HG02798 (cell line): Measurements from ENCODE around the gene SLC30A7.
A peak's percentile ranks its signal among the peaks of the same experiment; 100 is the strongest.
"Not testable (repeated sequence)": the region's sequence is repeated elsewhere in the genome, so short reads cannot be mapped to it uniquely, and the experiment has no call there.

ENCODE experiments used
- ATAC-seq: cut with Tn5 transposase; IDR thresholded peaks from one replicate; pipeline ENCODE4 v1.9.1; 2021; ENCODE audit warnings: mild to moderate bottlenecking; ENCODE audit not compliant: unreplicated experiment, poor library complexity

The SLC30A7 gene

DNA sequence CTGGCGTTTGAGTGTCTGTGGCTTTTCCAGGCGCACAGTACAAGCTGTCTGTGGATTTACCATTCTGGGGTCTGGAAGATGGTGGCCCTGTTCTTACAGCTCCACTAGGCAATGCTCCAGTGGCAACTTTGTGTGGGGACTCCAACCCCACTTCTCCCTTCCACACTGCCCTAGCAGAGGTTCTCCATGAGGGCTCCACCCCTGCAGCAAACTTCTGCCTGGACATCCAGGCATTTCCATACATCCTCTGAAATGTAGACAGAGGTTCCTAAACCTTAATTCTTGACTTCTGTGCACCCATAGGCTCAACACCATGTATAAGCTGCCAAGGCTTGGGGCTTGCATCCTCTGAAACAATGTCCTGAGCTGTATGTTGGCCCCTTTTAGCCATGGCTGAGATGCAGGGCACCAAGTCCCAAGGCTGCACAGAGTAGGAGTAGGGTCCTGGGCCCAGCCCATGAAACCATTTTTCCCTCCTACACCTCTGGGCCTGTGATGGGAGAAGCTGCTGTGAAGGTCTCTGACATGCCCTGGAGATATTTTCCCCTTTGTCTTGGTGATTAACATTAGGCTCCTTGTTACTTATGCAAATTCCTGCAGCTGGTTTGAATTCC lies 5.9 kb upstream of the SLC30A7 start:
- not testable (repeated sequence) for ATAC-seq

DNA sequence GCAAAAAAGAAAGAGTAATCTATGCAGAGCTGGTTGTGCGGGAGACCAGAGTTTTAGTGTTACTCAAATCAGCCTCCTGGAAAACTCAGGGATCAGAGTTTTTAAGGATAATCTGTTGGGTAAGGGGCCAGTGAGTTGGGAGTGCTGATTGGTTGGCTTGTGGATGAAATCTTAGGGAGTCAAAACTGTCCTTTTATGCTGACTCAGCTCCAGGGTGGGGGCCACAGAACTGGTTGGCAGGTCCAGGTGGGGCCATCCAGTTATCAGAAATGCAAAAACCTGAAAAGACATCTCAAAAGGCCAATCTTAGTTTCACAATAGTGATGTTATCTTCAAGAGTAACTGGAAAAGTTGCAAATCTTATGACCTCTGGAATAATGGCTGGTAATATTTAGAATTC lies 4.5 kb upstream of the SLC30A7 start:
- no peak for ATAC-seq

DNA sequence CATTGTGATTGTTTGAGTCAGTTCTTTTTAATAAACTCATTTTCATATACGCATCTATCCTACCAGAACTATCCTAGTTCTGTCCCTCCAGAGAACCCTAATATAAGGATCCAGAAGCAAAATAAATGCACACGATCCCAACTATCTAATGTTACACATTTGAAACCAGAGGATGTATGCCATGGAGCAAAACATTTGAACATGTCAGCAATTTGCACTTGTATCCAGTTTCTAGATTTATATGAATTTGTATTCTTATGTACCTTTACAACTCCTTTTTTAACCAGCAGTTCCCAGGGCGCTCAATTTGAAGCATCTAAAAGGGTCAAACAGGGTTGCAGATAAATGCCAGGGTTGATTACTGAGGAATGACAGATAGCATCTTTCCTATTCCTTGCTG lies 3.3 kb upstream of the SLC30A7 start:
- no peak for ATAC-seq

DNA sequence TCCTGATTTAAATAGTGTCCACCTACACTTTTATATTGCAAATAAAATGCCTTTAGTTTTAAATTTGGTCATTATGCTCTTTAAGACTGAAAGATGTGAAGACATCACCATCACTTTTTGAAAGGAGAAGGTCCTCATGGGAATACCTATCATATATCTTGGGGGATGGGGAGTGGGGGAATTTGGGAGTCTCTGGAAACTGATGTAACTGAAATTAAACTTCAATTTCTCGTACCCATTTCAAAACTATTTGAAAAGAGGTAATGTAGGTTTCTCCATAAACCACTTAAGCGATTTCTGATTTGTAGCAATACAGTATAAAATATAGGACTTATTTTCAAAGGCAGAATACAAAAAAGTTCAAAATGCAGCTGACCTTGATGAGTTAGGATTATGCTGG lies 2.2 kb upstream of the SLC30A7 start:
- no peak for ATAC-seq

DNA sequence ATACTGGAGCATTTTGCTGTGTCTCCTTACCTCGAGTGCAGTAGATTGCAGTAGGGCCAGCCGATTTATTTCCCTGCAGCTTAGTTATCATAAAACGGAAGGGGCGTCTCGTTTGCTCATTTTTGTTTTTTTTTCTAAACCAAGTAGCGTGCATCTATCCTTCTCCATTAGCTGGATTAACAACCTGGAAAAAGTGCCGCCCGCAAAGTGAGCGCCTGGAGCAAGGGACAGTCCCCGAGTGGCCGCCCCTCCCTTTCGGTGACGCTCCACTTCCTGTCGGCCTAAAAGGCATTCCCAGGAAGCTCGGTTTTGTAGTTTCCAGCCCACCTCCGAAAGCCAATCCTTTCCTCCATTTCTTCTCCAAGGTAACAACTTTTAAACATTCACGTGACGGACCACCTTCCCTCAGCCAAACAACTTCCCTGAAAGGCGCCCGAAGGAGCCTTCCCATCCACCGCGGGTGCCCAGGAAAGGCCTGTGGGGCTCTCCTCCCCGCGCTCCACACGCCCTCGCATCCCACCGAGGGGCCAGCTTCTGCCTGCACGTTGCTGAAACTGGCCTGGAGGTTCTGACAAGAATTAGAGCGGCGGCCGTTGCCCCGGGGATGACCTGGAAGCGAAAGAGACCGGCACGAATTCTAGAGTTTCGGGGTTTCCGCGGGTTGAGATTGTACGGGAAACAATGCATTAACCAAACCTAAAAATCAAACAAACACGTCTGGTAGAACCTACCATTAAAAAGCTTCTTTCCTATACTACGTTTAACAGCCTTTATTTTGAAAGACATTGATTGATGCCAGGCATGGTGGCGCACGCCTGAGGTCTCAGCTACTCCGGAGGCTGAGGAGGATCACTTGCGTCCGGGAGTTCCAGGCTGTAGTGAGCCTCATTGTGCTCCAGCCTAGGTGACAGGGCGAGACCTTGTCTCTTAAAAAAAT lies 1.0 kb upstream of the SLC30A7 start, which contains the start of gene EXTL2:
TSS of gene EXTL2 (minus strand) at position 240 of the 937 bp plus-strand sequence. CDS start 6,085 bp downstream, outside the sequence.
- peak; percentile 45 for ATAC-seq

DNA sequence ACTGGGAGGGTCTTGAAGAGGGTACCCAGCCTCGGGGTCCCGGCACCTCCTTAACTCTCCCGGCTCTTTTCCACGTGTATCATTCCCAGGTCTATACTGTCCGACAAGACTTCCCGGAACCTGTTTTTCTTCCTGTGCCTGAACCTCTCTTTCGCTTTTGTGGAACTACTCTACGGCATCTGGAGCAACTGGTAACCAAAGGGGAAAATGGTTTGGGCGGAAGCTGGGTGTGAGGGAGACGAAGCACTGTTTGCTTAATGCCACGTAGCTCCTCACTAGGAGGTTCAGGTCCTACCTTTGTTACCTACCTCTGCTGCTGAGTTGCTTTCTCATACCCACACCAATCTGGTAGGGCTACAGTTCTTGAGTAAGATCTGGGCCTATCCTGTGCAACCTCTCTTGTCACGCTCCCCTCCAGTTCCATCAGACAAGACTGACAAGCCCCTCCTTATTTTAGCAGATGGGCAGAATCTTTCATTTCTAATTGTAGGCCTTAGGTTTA lies 642 bp downstream of the SLC30A7 start:
- peak; percentile 47 for ATAC-seq

DNA sequence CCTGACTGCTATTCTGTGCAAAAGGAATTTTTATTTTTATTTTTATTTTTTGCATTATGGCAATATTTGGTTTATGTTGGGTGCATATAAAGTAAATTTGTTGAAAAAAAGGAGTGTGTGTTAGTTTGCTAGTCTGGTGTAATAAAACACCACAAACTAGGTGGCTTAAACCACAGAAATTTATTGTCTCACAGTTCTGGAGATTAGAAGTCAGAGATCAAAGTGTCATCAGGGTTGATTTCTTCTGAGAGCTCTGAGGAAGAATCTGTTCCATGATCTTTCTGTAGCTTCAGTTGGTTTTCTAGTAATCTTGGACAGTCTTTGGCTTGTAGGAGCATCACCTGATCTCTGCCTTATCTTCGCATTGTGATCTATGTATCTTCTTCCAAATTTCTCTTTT lies 6.5 kb downstream of the SLC30A7 start:
- no peak for ATAC-seq

DNA sequence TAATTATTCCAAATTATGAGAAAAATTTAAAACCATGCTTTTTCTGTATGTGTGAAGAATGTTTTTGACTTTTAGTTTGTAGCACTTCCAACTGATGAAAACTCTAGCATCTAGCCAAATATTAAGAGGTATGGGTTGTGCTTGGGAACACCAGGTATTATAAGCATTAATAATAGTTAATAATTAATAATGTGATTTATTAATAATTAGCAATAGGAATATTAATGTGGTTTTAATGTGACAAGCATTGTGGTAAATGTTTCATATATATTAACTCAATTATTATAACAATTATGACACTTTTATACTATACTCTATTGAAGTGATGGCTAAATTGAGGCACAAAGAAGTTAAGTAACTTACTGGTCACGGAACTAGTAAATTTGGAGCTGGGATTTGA lies 7.9 kb downstream of the SLC30A7 start:
- no peak for ATAC-seq

DNA sequence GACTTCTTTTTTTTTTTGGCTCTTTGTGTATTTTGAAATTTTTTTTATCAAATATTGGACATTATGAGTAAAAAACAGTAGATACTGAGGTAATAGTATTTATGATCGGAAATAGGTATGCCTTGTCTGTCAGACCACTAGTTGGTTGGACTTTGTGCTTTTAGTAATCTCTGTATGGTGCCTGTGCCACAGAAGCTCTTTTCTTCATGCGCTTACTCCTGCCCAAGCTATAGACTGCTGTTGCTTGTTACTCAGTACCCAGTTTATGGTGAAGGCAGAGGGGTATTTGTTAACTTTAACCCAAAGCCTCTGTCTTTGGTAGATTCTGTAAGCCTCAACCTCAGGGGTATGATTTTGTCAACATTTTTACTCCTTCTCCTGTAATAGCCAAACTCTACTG lies 8.6 kb downstream of the SLC30A7 start:
- no peak for ATAC-seq

DNA sequence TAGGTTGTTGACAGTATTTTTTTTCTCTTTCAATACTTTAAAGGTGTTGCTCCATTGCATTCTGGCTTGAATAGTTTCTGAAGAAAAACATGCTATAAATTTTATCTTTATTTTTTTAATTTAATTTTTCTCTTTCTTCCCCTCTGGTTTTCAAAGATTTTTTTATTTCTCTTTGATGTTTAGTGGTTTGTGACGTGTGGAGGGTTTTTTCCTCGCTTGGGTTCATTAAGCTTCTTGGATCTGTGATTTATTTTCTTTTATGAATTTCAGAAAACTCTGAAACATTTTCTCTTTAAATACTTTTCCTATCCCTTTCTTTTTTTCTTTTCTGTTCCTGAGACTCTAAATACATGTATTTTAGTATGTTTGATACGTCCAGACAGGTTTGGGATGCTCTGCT lies 9.3 kb downstream of the SLC30A7 start:
- no peak for ATAC-seq

DNA sequence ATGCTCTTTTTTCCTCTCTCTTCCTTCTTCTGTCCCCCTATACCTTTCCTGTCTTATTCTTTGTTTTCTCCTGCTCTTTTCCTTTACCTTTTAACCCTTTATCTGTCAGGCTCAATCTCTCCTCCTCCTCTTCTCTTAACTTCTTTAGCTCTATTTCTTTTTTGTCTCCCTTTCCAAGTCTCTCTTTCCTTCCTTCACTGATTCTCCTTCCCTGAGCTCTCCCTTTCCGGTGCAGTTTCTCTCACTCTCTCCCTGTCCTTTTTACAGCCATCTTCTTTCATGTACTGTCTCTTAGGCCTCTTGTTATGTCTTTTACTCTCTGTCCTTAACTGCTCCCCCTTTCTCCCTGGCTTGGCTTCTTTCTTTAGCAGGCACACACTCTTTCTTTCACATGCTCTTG lies 12.0 kb downstream of the SLC30A7 start:
- ATAC-seq: no peak

DNA sequence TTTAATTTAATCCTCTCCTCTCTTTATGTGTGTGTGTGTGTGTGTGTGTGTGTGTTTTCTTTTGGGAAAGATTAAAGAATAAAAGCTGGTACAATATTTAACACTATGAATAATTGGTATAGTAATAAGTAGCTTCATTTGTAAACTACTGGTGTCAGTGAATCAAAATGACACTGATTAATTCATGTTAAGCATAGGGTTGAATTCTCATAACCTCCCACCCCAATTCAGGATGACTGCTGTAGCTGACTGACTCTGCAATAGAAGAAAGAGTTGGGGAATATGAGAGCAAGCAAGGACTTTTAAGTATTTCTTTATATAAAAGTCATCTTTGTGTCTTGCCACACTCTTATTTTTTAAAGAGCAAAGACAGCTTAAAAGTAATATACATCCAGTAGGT lies 13.1 kb downstream of the SLC30A7 start:
- no peak for ATAC-seq

DNA sequence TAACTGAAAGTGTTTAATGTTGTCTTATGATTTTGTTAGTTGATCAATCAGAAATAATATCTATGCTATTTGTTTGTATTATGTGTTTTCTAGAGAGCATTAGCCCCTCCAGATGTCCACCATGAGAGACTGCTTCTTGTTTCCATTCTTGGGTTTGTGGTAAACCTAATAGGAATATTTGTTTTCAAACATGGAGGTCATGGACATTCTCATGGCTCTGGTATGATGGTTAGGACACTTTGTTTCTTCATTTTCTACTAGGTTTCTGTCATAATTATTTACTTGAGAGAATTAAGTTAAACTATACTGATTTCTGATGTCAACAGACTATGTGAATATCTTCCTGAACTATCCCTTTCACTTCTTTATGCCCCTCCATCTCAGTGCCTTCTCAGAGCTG lies 16.1 kb downstream of the SLC30A7 start:
- ATAC-seq: no peak

DNA sequence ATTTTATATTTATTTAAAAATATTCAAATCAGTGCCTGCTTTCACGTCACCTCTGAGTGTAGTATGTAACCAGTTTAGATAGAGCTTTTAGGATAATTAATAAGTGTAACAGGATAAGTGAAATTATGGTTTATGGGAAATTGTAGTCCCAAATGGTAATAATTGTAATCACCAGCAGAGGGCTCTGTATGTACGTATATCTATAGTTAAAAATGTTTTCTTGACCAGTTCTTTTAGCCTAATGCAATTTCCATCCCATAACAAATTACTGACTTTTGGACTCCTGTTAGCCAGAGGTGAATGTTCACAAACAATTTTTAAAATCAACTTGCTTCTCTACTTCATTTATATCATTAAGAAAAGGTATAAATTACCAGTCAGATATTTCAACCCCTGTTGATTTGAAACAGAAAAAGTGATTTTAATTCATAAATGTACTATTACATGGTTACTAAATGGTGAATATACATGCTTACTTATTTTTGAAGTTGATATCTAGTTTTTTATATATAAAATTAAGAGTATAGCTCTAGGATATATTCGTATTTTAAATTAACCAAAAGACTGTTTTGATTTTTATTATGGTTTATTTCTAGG lies 25.3 kb downstream of the SLC30A7 start:
- ATAC-seq: no peak

DNA sequence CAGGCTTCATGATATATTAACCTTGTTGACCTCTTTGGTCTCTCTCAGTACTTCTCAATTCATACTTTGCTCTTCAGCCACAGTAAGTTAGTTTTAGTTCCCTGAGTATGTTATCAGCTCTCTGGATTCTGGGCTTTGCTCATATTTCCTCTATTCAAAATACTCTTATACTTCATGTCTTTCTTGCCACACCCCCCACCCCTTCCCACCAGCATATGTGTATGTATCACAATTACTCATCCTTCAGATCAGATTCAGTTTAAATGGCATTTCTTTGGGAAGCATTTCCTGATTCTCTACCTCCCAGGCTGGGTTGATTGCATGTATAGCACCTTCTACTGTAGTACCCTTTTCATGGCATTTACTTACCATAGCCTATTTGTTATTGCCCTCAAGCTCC lies 28.3 kb downstream of the SLC30A7 start:
- no peak for ATAC-seq

DNA sequence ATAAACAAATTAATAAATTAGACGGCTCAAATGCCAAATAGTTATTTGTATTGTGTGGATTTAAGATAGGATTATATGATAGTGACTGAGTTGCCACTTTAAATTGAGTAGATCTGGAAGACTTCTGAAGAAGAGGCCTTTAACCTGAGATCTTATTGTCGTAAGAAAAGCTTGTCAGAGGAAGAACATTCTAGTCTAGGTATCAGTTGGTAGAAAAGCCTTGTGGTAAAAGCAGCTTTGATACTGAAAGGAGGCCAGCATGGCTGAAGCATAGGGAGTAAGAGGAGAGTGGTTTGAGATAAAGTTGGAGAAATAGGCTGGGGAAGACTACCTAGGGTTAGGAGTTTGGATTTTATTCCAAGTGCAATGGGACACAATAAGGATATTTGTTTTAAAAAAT lies 29.1 kb downstream of the SLC30A7 start:
- no peak for ATAC-seq

DNA sequence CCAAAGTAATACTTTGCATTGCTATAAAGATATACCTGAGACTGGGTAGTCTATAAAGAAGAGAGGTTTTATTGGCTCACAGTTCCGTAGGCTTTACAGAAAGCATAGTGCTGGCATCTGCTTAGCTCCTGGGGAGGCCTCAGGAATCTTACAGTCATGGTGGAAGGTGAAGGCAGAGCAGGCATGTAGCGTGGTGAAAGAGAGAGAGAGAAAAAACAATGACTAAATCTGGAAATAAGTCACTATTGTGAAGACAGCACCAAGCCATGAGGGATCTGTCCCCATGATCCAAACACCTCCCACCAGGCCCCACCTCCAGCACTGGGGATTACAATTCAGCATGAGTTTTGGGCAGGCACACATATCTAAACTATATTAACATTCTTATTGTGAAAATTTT lies 30.4 kb downstream of the SLC30A7 start:
- no peak for ATAC-seq

DNA sequence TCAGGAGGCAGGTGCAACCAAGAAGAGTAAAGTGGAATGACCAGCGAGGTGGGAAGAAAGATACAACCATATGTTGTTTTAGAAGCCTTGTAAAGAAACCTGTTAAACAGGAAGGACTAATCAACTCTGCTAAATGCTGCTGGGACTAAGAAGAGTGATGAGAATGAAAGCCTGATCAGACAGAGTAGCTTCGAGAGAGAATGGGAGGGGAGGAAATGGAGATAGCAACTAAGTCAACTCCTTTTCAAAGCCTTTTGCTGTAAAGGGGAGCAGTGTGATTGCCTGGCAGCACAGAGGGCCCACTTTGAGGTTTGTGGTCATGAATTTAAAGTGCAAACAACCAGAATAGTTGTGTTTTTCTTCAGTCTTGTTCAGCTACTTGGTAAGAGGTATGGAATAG lies 31.4 kb downstream of the SLC30A7 start:
- ATAC-seq: peak; percentile 35

DNA sequence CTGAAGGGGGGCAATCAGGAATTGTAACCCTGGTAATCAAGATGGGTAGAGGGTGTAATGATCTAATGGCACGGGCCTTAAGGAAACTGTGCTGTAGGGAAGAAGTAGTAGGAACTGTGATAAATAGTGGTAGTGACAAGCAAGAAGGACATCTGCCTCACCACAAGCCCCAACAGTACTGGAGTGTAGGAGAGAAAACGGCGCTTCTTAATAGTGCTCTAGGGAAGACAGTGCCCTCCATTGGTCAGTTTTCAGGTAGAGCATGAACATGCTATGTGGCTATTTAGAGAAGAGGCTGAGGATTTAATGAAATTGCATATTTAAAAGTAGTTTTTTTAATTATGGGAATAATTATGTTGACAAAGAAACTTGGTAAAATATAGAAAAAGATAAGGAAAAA lies 32.2 kb downstream of the SLC30A7 start:
- no peak for ATAC-seq

DNA sequence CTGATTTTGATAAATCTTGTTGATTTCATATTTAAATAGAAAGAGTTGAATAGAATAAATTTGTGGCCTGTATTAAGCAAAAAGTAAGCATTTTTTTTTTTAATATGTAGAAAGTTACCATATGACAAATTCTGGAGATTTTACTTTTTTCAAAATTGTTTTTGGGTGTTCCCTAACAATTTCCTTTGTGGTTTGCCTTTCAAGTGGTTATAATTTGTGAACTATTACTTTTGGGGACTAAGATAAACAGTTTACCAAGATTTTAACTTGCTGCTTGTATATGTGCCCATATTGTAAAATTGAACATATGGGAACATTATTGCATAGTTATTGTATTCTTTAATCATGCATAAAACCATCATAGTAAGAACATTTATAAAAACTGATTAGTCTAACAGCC lies 34.6 kb downstream of the SLC30A7 start:
- ATAC-seq: no peak

DNA sequence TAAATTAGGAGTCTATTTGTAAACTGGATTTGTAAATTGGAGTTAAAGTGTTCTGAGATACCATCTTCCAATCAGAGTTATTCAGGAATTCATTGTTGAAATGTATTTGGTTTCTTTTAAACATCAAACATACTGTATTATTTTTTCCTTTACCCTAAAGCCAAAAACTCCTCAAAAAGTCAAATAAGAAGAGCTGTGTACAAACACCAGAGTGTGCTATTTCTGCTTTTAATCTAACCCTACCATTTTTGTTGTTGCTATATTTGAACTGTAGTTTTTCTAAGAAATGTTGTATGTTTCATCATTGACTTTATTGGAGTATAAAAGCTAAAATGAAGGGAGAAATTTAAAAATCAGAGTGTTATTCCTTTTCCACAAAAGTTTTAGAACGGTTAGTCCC lies 35.8 kb downstream of the SLC30A7 start:
- ATAC-seq: no peak
